Fibroblast of skin of back (primary cell): ENCODE data around the gene CST7.

ENCODE experiments used
- DNase-seq: peaks from one replicate; pipeline ENCODE4 v3.0.0-alpha.2; 2013

CST7 gene

GRCh38 chr20:24965065-24965919, 16.2 kb downstream of the CST7 start:
- DNase-seq: no peak

- DNase-seq: no peak
Observed at GRCh38 chr20:24966317-24967012, 17.4 kb downstream of the CST7 start.

DNA sequence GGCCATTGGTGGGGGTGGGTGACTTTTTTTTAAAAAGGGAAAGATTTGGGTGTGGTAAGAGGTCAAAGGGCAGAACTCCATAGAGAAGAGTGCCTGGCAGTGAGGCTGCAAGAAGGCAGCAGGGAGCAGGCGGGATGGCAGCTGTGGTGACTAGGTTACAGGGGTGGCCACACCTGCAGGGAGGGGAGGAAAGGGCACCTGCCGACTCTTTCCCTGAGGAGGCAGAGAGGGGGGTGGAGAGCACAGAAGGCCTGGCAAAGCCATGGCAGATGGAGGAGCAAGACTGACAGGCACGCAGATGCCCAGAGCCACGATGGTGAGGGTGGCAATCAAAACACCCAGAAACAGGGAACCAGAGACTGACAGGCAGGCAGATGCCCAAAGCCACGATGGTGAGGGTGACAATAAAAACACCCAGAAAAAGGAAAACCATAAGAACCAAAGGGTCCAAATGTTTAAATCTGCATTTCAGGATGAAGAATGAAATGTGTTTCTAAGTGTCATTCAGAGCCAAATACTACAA, 19.3 kb downstream of the CST7 start:
- no peak for DNase-seq

GRCh38 chr20:24969186-24970029, 20.3 kb downstream of the CST7 start:
- no peak for DNase-seq

DNA sequence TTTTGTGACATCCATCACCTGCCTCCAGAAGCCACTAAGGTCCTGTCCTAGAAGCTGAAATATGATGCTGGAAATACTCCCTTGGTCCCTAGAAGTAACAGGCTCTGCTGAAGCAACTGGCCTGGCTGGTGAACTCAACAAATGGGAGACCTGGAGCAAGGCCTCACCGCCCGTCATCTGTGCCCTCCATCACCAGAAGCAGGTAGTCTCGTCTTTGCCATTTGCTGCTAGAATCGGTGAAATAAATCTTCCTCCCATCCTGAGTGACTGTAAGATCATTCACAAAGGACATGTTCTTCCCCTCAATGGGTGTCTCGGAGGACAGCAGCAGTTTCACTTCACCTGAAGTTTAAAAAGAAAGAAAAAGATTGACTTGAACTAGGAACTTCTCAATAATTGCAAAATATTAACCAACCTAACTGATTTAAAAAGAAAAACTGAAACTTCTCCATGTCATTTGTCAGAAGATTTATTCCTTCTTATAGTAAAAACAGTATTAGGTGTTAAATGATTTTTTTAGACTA, 21.0 kb downstream of the CST7 start:
- DNase-seq: no peak

GRCh38 chr20:24970754-24971153, 21.7 kb downstream of the CST7 start:
- DNase-seq: no peak

DNA sequence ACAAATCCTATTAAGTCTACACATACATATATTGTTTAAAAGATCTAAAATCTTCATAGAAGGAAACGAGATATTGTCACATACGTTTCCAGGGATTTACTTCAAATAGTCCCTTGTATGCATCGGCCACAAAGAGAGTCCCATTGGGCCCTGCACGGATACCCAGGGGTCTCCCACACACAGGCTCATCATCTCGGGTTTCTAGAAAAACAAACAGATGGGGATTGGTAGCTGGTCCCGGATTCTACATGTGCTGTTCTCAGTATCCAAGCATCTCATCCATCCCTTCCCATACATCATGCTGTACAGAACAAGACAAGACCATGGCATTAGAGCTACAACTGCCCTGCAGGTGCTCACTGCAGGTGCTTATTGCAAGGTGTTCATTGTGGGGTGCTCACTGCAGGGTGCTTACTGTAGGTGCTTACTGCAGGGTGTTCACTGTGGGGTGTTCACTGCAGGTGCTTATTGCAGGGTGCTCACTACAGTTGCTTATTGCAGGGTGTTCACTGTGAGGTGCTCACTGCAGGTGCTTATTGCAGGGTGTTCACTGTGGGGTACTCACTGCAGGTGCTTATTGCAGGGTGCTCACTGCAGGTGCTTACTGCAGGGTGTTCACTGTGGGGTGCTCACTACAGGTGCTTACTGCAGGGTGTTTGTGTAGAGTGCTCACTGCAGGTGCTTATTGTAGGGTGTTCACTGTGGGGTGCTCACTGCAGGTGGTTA, 22.5 kb downstream of the CST7 start:
- no peak for DNase-seq

GRCh38 chr20:24972341-24972740, 23.3 kb downstream of the CST7 start:
- no peak for DNase-seq

DNA sequence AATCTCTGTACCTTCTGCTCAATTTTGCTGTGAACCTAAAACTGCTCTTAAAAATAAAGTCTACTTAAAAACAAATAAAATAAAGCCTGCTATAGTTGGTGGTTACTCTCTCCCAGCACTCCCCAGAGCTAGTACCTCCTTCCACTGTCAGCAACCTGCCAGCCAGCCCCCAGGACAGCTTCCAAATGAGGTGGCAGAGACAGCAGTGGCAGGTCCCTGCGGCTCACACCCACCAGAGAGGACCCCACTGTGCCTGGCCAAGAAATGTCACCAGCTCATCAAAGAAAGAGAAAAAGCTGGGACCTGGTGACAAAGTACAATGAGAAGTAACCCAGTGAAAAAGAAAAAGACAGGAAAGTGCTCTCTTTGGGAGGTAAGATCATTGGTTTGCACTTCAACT, 28.3 kb downstream of the CST7 start:
- no peak for DNase-seq

DNA sequence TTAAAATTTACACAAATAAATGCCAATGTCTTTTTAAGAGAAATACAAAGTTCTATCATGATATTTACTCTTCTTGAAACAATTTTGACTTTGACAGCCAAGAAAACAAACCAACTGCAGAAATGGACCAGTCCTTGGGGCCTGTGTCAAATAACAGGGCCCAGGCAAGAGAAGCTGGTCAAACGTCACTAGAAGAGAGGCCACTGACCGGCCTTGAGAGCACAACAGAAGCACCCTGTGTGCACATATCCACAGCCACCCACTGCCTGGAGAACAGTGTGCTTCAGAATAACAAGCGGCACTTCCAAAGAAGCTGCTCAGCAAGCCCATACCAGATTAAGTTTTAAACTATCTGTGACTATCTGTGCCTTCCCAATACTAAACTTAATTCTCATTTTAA, 28.7 kb downstream of the CST7 start:
- no peak for DNase-seq

DNA sequence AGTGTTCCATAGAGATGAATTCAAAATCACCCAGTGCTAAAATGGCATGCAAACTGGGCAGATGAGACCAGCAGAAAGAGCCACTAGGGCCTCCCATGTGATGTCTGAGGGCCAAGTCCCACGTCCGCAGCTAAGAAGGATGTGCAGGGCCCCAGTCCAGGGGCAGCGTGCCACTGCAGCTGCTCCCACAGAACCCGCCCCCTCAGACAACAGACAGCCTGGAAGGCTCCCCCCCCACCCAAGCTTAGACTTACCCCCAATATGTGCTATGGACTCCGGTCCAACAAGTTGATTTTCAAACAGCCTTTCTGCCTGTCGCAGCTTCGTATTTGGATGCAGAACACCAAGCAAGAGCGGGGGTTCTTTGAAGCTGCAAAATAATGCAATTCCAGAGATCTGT, 29.4 kb downstream of the CST7 start:
- DNase-seq: no peak

GRCh38 chr20:24979036-24979960, 30.2 kb downstream of the CST7 start:
- DNase-seq: no peak

DNA sequence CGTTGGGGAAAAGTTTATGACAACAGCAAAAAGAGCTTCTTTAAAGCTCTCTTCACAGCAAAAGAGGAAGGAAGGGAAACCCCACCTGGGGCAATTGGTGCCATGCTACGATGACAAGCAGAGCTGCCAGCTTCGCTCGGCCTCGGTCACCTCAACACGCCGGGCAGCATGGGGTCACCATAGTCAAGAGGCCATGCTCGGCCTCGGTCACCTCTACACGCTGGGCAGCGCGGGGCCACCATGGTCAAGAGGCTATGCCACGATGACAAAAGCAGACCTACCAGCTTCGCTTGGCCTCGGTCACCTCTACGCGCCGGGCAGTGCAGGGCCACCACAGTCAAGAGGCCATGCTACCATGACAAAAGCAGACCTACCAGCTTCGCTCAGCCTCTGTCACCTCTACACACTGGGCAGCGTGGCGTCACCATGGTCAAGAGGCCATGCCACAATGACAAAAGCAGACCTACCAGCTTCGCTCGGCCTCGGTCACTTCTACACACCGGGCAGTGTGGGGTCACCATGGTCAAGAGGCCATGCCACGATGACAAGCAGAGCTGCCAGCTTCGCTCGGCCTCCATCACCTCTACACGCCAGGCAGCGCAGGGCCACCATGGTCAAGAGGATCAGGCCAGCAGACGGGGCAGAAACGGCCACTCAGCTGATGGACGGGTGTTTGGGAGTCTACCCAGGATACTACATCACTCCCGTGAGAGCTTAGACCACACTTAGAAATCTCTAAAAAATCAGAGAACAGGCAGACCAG, 31.4 kb downstream of the CST7 start:
- no peak for DNase-seq

DNA sequence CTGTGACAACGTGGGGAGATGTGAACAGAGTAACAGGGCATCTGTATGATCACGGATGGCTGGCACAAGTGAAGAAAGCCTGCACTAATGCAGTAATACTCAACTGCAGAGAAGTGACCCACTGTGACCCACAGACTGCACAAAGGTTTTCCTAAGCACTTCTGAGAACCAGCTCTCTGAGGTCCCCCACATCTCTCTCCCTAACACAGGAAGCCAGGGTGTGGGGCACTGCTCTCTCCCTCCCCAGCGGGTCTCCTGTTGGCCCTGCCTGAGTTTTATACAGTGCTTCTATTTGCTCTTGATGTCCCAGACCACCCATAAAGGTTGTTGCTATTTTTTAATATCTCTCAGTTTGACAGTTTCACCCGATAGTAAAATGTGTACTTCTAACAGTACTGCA, 32.2 kb downstream of the CST7 start:
- DNase-seq: no peak

GRCh38 chr20:24981790-24982189, 32.7 kb downstream of the CST7 start:
- DNase-seq: no peak

GRCh38 chr20:24983896-24984295, 34.8 kb downstream of the CST7 start:
- DNase-seq: no peak

DNA sequence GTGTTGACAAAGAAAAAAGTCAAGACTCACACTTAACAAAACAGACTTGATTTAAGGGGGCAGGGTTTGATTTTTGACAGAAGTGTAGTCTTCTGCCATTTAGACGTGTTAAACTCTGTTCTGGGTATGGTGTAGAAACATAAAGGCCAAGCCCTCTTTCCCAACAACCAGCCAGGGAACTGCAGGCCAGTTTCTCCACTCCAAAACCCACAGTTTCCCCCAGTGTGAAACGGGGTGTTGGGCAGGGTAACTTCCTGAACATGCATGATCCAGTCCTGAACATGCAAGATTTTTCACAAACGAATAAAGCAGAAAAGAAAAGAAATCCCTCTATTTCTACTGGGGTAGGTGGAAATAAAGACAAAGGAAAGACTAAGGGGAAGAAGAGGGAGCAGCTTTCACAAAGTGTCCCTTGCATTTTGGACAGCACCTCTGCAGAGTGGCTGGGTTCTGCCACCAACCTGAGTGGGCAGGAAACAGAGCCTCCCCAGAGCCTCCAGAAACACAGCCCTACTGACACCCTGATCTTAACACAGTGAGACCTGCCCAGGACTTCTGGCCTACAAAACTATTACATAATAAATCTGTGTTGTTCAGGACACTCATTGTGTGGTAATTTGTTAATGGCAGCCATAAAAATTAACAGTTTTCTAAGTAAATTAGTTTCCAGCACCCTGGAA, 36.0 kb downstream of the CST7 start:
- no peak for DNase-seq

- no peak for DNase-seq
Observed at GRCh38 chr20:24985802-24986201, 36.7 kb downstream of the CST7 start.

- no peak for DNase-seq
Observed at GRCh38 chr20:24986436-24987015, 37.5 kb downstream of the CST7 start.
